A673 (cell line): ENCODE data around the gene CCL17. TPM values are rescaled to one million over a fixed set of nuclear protein-coding genes. Genes with fewer than 3 reads are reported as not detected.

Source experiments
- BruUV-seq: library from RNA; stranded (reverse); fragments of 400-500 nt; replicated peaks from 2 replicates; lab custom pipeline; 2021; lab: Mats Ljungman, UMichigan
- CTCF ChIA-PET: fragments of 300-600 bp; sonication (Branson Sonifier 250); formaldehyde crosslinking; loops from one replicate; lab custom pipeline; 2022; ENCODE audit warnings: antibody characterized with exemption; lab: Charles Lee
- POLR2A ChIA-PET: fragments of 300-600 bp; sonication (Branson Sonifier 250); formaldehyde crosslinking; loops from one replicate; lab custom pipeline; 2022; ENCODE audit warnings: antibody characterized with exemption; ENCODE audit not compliant: low non-redundant PET; lab: Charles Lee
- DNase-seq: peaks from one replicate; pipeline ENCODE4 v3.0.0-alpha.2; 2015; ENCODE audit warnings: low spot score
- H3K27ac ChIP-seq: fragments of 200-600 bp; sonication (generic); 2 replicates; pipeline ENCODE4 v1.5.1; 2016; ENCODE audit warnings: mixed run types, low read depth, mild to moderate bottlenecking, mixed read lengths, antibody characterized with exemption, low read length; ENCODE audit not compliant: poor library complexity, severe bottlenecking
- H3K27me3 ChIP-seq: fragments of 200-600 bp; sonication (generic); replicated peaks from 2 replicates; pipeline ENCODE4 v1.6.1; 2017; ENCODE audit warnings: mixed run types, low read depth, mild to moderate bottlenecking, mixed read lengths, antibody characterized with exemption, low read length; ENCODE audit not compliant: insufficient read depth, poor library complexity
- H3K36me3 ChIP-seq: fragments of 200-600 bp; sonication (generic); 2 replicates; pipeline ENCODE4 v1.6.1; 2016; ENCODE audit warnings: mixed run types, mild to moderate bottlenecking, mixed read lengths, antibody characterized with exemption, low read length; ENCODE audit not compliant: insufficient read depth, poor library complexity, severe bottlenecking
- H3K4me1 ChIP-seq: fragments of 200-600 bp; sonication (generic); 2 replicates; pipeline ENCODE4 v1.6.1; 2017; ENCODE audit warnings: mixed run types, mild to moderate bottlenecking, mixed read lengths, antibody characterized with exemption, low read length; ENCODE audit not compliant: insufficient read depth, poor library complexity, severe bottlenecking
- H3K4me3 ChIP-seq: fragments of 200-600 bp; sonication (generic); 2 replicates; pipeline ENCODE4 v1.5.1; 2016; ENCODE audit warnings: low read depth, mixed run types, mild to moderate bottlenecking, mixed read lengths, low read length; ENCODE audit not compliant: poor library complexity, severe bottlenecking
- H3K9me3 ChIP-seq: fragments of 200-600 bp; sonication (generic); 2 replicates; pipeline ENCODE4 v1.6.1; 2016; ENCODE audit warnings: mixed run types, low read depth, mild to moderate bottlenecking, mixed read lengths, antibody characterized with exemption, low read length; ENCODE audit not compliant: poor library complexity, severe bottlenecking
- CTCF ChIP-seq: fragments of 300-800, 200-600 bp; sonication (generic); conservative IDR thresholded peaks from 2 replicates; pipeline ENCODE4 v1.5.1; 2017; ENCODE audit warnings: low read depth, mild to moderate bottlenecking, antibody characterized with exemption, low read length, moderate library complexity, mixed read lengths
- EZH2 ChIP-seq: fragments of 200-600 bp; sonication (generic); IDR thresholded peaks from 2 replicates; pipeline ENCODE4 v1.6.1; 2017; ENCODE audit warnings: borderline replicate concordance, low read depth, mild to moderate bottlenecking, mixed read lengths, antibody characterized with exemption, low read length; ENCODE audit not compliant: poor library complexity, severe bottlenecking
- intact Hi-C: fragments of 100-400 bp; cut with micrococcal nuclease; formaldehyde crosslinking; loops from one replicate; pipeline ENCODE4 v1.10.0; 2022; ENCODE audit not compliant: unreplicated experiment
- total RNA-seq: library from RNA; stranded (reverse); gene quantifications from 2 replicates; pipeline ENCODE4 v1.2.3, GENCODE V29; 2021

The CCL17 gene
- total RNA-seq, 1 experiment from 2014 or later, result not detected

DNA sequence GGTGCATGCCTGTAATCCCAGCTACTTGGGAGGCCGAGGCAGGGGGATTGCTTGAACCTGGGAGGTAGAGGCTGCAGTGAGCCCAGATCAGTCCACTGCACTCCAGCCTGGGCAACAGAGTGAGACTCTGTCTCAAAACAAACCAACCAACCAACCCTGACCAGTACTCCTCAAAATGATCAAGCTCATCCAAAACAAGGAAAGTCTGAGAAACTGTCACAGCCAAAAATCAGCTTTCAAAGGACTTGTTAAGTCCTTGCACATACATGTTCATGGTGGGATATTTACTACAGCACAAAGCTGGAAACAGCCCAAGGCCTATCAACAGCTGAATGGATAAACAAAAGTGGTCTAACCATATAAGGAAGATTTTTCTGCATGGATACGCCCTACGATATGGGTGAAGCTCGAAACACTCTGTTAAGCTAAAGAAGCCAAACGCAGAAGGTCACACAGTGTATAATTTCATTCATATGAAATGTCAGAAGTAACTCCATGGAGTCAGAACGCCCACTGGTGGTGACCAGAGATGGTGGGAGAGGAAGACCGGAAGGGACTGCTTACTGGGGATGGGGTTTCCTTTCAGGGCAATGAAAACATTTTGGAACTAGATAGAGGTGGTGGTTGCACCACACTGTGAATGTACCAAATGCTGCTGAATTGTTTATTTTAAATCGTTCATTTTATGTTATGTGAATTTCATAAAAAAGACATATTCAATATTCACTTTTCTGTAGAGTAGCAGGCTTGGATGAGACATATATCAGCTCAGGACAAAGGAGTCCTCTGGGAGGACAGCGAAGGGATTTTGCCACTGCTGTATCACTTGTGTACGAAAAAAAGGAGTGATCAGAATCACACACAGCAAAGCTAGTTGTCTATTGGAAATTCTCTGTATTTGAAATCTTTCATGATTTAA is 17.7 kb downstream of the CCL17 start:
- no peak overlapping the region for H3K4me3 ChIP-seq
- no peaks in the 10 kb centered on the region for H3K36me3 ChIP-seq
- DNase-seq, result peak; percentile 68
- no peaks in the 10 kb centered on the region for H3K27me3 ChIP-seq
- POLR2A ChIA-PET, result interaction anchor here (0.5 to 0.8 kb wide), 3 partner anchors 12 to 92 kb away, joined by 3 to 14 read pairs (median 3); no protein-coding TSS in a partner anchor
- CTCF ChIA-PET, result interaction anchor here (0.8 kb wide), 1 partner anchor 122 kb away, joined by 5 read pairs; no protein-coding TSS in a partner anchor
- TF ChIP-seq EZH2, result no peak
- TF ChIP-seq CTCF, result peak; percentile 67
- intact Hi-C loops, result loop anchor here (1.0 kb wide), 1 partner anchor 122 kb away; no protein-coding TSS in a partner anchor
- BruUV-seq, result no TSS peak
- H3K27ac ChIP-seq, result no peak overlapping the region
- H3K4me1 ChIP-seq, result peaks cover 3% of the 10 kb centered on the region
- no peaks in the 10 kb centered on the region for H3K9me3 ChIP-seq

GRCh38 chr16:57423152-57423551 is 18.6 kb downstream of the CCL17 start:
- no TSS peak for BruUV-seq
- no peak for TF ChIP-seq CTCF
- Histone ChIP-seq H3K36me3 (peaks cover under 1% of the 10 kb centered on the region), H3K27me3 (no peaks in the 10 kb centered on the region), H3K27ac (no peak overlapping the region), H3K4me1 (peaks cover 3% of the 10 kb centered on the region), H3K9me3 (no peaks in the 10 kb centered on the region), H3K4me3 (no peak overlapping the region)
- ChIA-PET POLR2A (no interaction called here), CTCF (no interaction called here)
- intact Hi-C loops, result no loop called here
- no peak for DNase-seq

DNA sequence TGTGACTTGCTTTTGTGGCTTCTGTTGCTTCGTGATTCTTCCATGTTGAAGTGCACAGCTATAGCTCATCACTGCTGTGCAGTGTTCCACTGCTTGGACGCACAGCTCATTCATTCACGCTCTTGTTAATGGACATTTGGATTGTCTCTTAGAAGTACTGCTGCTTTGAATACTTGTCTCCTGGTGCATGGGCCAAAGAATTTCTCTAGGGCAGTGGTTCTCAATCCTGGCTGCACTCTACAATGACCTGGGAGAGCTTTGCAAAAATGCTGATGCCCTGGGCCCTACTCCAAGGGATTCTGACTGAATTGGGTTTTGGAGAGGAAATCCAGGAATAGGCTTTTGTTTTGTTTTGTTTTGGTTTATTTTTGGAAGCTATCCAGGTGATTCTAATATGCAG is 20.0 kb downstream of the CCL17 start:
- no peak overlapping the region for H3K27ac ChIP-seq
- intact Hi-C loops, result no loop called here
- H3K27me3 ChIP-seq, result no peaks in the 10 kb centered on the region
- ChIA-PET POLR2A (no interaction called here), CTCF (no interaction called here)
- BruUV-seq, result no TSS peak
- DNase-seq, result no peak
- peaks cover 9% of the 10 kb centered on the region for H3K36me3 ChIP-seq
- no peaks in the 10 kb centered on the region for H3K9me3 ChIP-seq
- no peaks in the 10 kb centered on the region for H3K4me1 ChIP-seq
- TF ChIP-seq EZH2 (no peak), CTCF (no peak)
- no peak overlapping the region for H3K4me3 ChIP-seq
